Breast epithelium (tissue), 4 donors: Measurements from ENCODE around the gene PPP4R4. TPM values are rescaled to one million over a fixed set of nuclear protein-coding genes. Genes with fewer than 3 reads are reported as not detected.
"Not testable (repeated sequence)": the region's sequence is repeated elsewhere in the genome, so short reads cannot be mapped to it uniquely, and the experiment has no call there.

Experiments used
- DNase-seq, 2 donors: peaks; one replicate each; pipeline ENCODE4 v3.0.0-alpha.2; 2019; ENCODE audit warnings: low spot score in 2 of 2
- H3K27ac ChIP-seq, 2 donors: fragments of 200-600 bp; sonication (generic) in 1 of 2; one replicate each; pipeline ENCODE4 v1.5.1; 2016 to 2019; ENCODE audit warnings: mild to moderate bottlenecking in 1 of 2
- H3K27me3 ChIP-seq, 2 donors: fragments of 200-600 bp; sonication (generic) in 1 of 2; one replicate each; pipeline versions ENCODE4 v1.5.1 to v1.6.0; 2017 to 2019; ENCODE audit warnings: control low read depth in 1 of 2, mild to moderate bottlenecking in 1 of 2
- H3K36me3 ChIP-seq: fragments of 200-600 bp; one replicate; pipeline ENCODE4 v1.5.1; 2019
- H3K4me1 ChIP-seq, 2 donors: fragments of 200-600 bp; sonication (generic); one replicate each; pipeline ENCODE4 v1.5.1; 2016 to 2019; ENCODE audit warnings: control low read depth in 1 of 2
- H3K4me3 ChIP-seq, 3 donors: fragments of 200-600 bp; sonication (generic); 1 replicate in 2 of 3; 2 replicates in 1 of 3; pipeline ENCODE4 v1.5.1; 2016 to 2019; ENCODE audit warnings: mild to moderate bottlenecking in 3 of 3, moderate library complexity in 2 of 3
- H3K9me3 ChIP-seq, 2 donors: fragments of 200-600 bp; sonication (generic) in 1 of 2; one replicate each; pipeline ENCODE4 v1.5.1; 2016 to 2019; ENCODE audit warnings: control low read depth in 1 of 2
- POLR2A ChIP-seq: fragments of 450-650 bp; IDR thresholded peaks from one replicate; pipeline ENCODE4 v1.6.1; 2016; ENCODE audit warnings: antibody characterized with exemption, mild to moderate bottlenecking, moderate library complexity
- POLR2AphosphoS5 ChIP-seq, 3 donors: sonication (generic); formaldehyde crosslinking; IDR thresholded peaks; one replicate each; pipeline ENCODE4 v1.6.1; 2017; ENCODE audit warnings: antibody characterized with exemption in 3 of 3
- intact Hi-C: fragments of 100-400 bp; cut with DNase I; formaldehyde crosslinking; loops from one replicate; pipeline ENCODE4 v1.15.1; 2023; ENCODE audit warnings: low total_unique reads
- total RNA-seq, 3 donors: library from RNA; depleted of rRNA; stranded (reverse); fragments of >200 nt; gene quantifications; one replicate each; pipeline ENCODE4 v1.1.0, GENCODE V29; 2016
- TF ChIP-seq, protein P1 (sequence below), 3 donors: fragments of 450-650 bp; IDR thresholded peaks; one replicate each; pipeline ENCODE4 v1.5.1; 2016 to 2017; ENCODE audit warnings: antibody characterized with exemption in 3 of 3, mild to moderate bottlenecking in 3 of 3, moderate library complexity in 3 of 3

Gene PPP4R4
- total RNA-seq, 3 donors from 2014 or later: 0.48 to 7.9 (median 7.2) TPM

DNA sequence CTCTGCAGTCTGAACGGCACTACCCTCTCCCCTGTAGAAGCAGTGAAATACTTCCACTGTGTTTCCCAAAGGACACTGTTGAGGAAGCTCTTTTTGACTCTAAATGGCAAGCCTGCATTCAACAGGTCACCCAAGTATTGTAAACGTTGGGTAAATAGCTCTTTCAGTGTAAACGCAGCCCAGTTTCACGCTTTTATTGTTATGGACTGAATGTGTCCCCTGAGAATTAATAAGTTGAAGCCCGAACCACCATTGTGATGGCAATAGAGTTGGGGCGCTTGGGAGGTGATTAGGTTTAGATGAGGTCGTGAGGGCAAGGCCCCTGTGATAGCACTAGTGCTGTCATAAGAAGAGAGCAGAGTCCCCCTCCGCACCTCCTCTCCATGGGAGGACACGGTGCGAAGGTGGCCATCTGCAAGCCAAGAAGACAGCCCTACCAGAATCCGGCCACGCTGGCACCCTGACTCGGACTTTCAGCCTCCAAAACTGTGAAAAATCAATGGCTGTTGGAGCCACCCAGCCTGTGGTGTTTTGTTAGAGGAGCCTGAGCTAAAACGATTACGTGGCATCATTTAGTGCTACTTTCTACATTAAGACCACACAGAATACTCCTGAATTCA, 117.9 kb downstream of the PPP4R4 start:
- H3K36me3 ChIP-seq: no peaks in the 10 kb centered on the region
- no peak for TF ChIP-seq POLR2AphosphoS5 (IDR thresholded peaks at IDR 0.05)
- TF ChIP-seq POLR2A: no peak
- TF ChIP-seq, protein P1, sequence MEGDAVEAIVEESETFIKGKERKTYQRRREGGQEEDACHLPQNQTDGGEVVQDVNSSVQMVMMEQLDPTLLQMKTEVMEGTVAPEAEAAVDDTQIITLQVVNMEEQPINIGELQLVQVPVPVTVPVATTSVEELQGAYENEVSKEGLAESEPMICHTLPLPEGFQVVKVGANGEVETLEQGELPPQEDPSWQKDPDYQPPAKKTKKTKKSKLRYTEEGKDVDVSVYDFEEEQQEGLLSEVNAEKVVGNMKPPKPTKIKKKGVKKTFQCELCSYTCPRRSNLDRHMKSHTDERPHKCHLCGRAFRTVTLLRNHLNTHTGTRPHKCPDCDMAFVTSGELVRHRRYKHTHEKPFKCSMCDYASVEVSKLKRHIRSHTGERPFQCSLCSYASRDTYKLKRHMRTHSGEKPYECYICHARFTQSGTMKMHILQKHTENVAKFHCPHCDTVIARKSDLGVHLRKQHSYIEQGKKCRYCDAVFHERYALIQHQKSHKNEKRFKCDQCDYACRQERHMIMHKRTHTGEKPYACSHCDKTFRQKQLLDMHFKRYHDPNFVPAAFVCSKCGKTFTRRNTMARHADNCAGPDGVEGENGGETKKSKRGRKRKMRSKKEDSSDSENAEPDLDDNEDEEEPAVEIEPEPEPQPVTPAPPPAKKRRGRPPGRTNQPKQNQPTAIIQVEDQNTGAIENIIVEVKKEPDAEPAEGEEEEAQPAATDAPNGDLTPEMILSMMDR (IDR thresholded peaks at IDR 0.05): no peak
- H3K27me3 ChIP-seq: no peaks in the 10 kb centered on the region
- no peak overlapping the region for H3K4me3 ChIP-seq
- intact Hi-C loops: no loop called here
- no peak overlapping the region for H3K27ac ChIP-seq
- no peaks in the 10 kb centered on the region for H3K9me3 ChIP-seq
- H3K4me1 ChIP-seq: no peaks in the 10 kb centered on the region
- no peak for DNase-seq

DNA sequence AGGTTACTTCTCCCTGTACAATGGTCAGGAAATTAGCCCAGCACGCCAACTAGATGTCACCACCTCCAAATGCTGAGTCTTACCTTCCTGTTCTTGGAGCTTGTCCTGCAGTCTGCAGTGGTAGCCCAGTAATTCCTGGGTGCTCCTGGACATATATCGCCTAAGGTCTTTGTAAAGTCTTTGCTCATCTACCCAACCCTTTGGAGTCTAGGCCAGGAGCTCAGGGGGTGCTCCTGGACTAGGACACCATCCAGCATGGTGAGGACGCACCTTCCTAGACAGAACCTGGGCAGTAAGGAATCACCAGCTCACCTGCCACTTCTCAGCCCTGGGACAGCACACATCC, 118.4 kb downstream of the PPP4R4 start:
- Histone ChIP-seq H3K27me3 (no peaks in the 10 kb centered on the region), H3K9me3 (no peaks in the 10 kb centered on the region), H3K36me3 (no peaks in the 10 kb centered on the region), H3K4me3 (no peak overlapping the region), H3K27ac (no peak overlapping the region), H3K4me1 (no peaks in the 10 kb centered on the region)
- TF ChIP-seq, protein P1 (IDR thresholded peaks at IDR 0.05): no peak
- TF ChIP-seq POLR2A (no peak), POLR2AphosphoS5 (IDR thresholded peaks at IDR 0.05) (no peak)
- intact Hi-C loops: no loop called here
- DNase-seq: no peak

DNA sequence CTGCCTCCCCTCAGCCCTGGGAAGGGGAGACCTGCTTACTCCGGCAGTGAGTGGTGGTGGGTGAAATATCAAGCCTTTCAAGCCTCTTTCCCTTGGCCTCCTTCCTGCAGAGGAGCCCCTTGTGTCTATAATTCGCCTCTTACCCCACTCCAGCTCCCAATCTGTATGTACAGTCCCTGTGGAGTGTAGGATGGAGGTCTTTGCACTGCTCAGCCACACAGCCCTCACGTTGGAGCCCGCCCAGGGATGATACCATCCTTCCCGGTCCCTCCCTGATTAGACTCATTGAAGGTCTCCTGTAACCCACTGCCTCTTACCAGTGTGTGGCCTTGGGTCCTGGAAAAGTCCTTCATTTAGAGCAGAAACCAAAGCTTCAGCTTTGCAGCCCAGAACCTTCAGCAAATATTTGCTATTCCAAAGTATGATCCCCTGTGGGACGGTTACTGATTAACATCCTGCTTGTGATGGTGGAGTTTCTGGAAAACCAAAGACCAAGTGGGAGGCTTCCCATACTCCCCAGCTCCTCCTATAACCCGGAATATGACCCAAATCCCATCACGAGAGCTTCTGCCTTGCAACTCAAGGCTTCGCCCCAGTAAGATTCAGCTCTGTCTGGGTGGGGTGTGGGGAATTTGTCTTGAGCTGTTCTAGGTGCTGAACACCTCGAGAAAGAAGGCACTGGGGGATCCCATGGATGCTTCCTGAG, 118.9 kb downstream of the PPP4R4 start, which contains the start of gene SERPINA10:
SERPINA10 (minus strand) TSS at position 397 of the 706 bp plus-strand sequence. CDS start 2,675 bp downstream, outside the sequence.
- Histone ChIP-seq H3K9me3 (no peaks in the 10 kb centered on the region), H3K4me3 (no peak within 1 kb of the TSS), H3K27ac (no peak within 1 kb of the TSS), H3K27me3 (no peaks in the 10 kb centered on the region), H3K4me1 (no peaks in the 10 kb centered on the region), H3K36me3 (no peaks in the 10 kb centered on the region)
- no peak for TF ChIP-seq POLR2A
- TF ChIP-seq, protein P1 (IDR thresholded peaks at IDR 0.05): no peak
- no peak for TF ChIP-seq POLR2AphosphoS5 (IDR thresholded peaks at IDR 0.05)
- intact Hi-C loops: no loop called here
- DNase-seq: no peak

DNA sequence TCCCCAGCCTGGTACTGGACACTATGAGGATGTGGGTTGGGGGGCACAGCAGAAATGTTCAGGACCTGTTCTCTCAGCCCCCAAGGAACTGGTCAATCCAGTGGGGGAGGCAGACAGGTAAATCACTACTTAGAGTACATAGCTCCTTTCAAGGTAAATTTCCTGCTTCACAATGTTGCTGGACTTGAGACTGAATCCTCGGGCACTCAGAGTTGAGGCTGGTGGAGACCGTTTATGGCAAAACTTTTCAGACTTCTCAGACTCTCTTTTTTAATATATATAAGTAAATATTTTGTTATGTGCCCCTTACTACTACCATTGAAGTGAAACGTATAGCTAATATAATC, 119.4 kb downstream of the PPP4R4 start:
- Histone ChIP-seq H3K27me3 (no peaks in the 10 kb centered on the region), H3K36me3 (no peaks in the 10 kb centered on the region), H3K4me1 (no peaks in the 10 kb centered on the region), H3K4me3 (no peak overlapping the region), H3K9me3 (no peaks in the 10 kb centered on the region), H3K27ac (no peak overlapping the region)
- DNase-seq: no peak
- TF ChIP-seq POLR2A: no peak
- no peak for TF ChIP-seq POLR2AphosphoS5 (IDR thresholded peaks at IDR 0.05)
- TF ChIP-seq, protein P1 (IDR thresholded peaks at IDR 0.05): no peak
- intact Hi-C loops: no loop called here

DNA sequence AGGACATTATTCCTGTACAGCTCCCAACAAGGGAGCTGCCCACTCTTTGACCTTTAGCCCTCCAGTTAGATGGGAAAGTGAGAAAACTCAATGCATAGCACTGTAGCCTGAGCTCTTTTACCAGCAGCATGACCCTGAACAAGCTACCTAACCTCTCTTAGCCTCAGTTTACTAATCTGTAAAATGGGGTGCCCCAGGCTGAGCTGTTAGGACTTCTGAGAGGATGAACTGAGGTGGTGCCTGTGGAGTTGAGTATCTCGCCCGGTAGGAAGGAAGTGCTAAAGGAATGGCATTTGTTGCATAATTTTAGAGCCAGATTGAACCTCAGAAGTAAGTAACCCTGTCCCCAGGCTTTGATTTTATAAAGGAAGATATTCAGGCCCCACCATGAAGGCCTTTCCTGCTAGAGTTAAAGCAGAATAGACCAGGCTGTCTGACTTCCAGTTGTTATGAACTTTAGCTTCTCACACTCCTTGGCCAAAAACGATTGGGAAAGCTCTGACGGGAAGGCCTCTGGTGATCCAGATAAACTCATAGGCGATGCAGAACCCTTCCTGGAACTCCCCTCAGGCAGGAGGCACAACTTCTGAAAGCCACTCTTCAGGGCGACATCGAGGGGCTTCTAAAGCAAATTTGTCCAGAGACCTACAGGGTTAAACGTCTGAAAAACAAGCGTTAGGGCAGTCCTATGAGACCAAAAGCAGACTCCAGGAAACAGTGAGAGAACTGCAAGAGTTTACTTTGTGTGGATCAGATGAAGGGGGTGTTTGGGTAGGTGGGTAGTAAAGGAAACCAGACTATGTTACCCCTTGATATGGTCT, 121.4 kb downstream of the PPP4R4 start:
- no peaks in the 10 kb centered on the region for H3K9me3 ChIP-seq
- no peak overlapping the region for H3K27ac ChIP-seq
- H3K4me1 ChIP-seq: no peaks in the 10 kb centered on the region
- no peak for DNase-seq
- no peaks in the 10 kb centered on the region for H3K27me3 ChIP-seq
- H3K36me3 ChIP-seq: no peaks in the 10 kb centered on the region
- TF ChIP-seq, protein P1 (IDR thresholded peaks at IDR 0.05): no peak
- TF ChIP-seq POLR2AphosphoS5 (IDR thresholded peaks at IDR 0.05) (no peak), POLR2A (no peak)
- intact Hi-C loops: no loop called here
- no peak overlapping the region for H3K4me3 ChIP-seq

DNA sequence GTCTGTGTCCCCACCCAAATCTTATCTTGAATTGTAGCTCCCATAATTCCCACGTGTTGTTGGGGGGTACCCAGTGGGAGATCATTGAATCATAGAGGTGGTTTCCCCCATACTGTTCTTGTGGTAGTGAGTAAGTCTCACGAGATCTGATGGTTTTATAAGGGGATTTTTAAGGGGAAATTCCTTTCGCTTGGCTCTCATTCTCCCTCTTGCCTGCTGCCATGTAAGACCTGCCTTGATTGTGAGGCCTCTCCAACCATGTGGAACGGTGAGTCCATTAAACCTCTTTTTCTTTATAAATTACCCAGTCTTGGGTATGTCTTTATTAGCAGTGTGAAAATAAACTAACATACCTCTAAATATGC, 122.0 kb downstream of the PPP4R4 start:
- H3K36me3 ChIP-seq, intact Hi-C loops, H3K4me1 ChIP-seq, H3K4me3 ChIP-seq, H3K9me3 ChIP-seq, DNase-seq, H3K27me3 ChIP-seq, H3K27ac ChIP-seq: not testable (repeated sequence)
